ENCODE data around the gene PBX1. TPM values are rescaled to one million over a fixed set of nuclear protein-coding genes. Genes with fewer than 3 reads are reported as not detected.

PBX1 gene
- total and polyA plus RNA-seq, 3 experiments from 2014 or later, result 0.05 to 0.16 (median 0.13) TPM

DNA sequence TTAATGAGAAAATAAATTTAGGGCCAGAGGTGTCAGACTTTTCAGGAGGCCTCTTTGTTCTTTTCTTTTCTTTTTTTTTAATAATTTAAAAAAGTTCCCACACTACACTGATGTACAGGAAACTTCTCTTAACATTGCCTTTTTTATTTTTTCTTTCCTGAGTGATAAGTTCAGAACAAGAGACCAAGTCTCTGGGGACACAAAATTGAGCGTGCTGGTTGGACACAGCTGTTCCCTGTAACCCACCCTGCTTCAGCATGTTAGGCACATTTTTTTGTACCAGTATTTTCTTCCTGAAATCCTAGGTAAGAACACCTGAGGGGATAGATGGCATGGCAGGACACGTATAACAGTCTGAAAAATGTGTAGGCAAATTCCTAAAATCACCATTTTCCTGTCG, 50.1 kb downstream of the PBX1 start:
- Histone ChIP-seq H3K27me3 (ENCODE audit: insufficient read depth, low read length, poor library complexity, severe bottlenecking) (no peaks in the 10 kb centered on the region), H3K9me3 (ENCODE audit: low read length) (no peaks in the 10 kb centered on the region), H3K4me1 (ENCODE audit: insufficient read depth, low read length) (no peaks in the 10 kb centered on the region), H3K36me3 (ENCODE audit: insufficient read depth, low read length) (no peaks in the 10 kb centered on the region), H3K4me3 (ENCODE audit: low read length) (no peak overlapping the region), H3K27ac (ENCODE audit: low read depth, low read length) (no peak overlapping the region)
- no peaks in the 10 kb centered on the region for H3K36me3 Mint-ChIP-seq
- ChIA-PET POLR2A (no interaction called here), CTCF (no interaction called here)
- no peaks in the 10 kb centered on the region for H3K4me1 Mint-ChIP-seq
- H3K9me3 Mint-ChIP-seq, result peaks cover 0 to 5% (median 0%) of the 10 kb centered on the region in 5 donors
- peaks cover 0 to 4% of the 10 kb centered on the region in 2 donors for H3K27me3 Mint-ChIP-seq
- H3K27ac Mint-ChIP-seq, result no peak overlapping the region
- no peak for DNase-seq
- H3K4me3 Mint-ChIP-seq, result no peak overlapping the region

DNA sequence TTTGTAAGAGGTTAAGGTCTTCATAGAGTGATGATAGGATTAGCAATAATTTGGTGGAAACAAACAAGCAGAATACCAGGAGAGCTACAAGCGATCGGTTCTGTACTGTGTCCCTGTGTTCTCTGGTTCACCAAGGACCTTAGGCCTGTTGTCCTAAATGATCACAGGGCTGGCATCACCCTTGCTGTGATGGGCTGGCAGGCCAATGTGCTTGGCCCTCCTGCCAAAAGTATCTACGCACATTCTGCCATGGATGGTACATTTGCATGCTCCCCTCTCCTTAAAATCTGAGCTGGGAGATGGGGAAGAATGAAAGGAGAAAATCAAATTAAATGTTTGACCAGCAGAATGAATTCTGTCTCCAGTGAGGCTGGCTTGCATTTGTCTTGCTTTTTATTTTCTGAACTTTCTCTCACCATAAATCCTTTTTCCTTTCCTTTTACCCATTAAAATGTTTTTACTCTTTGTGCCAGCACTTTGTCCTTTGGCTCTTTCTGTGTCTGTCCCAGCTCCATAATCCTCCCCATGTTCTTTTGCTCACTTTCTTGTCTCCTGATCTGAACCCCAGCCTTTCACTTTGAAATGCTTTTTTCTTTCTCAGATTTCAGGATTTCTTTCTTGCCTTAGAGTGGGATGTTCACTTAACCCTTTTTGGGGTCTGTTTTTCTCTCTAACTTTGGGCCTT, 51.7 kb downstream of the PBX1 start:
- H3K4me1 Mint-ChIP-seq, result no peaks in the 10 kb centered on the region
- no peaks in the 10 kb centered on the region for H3K9me3 ChIP-seq (ENCODE audit: low read length)
- H3K36me3 Mint-ChIP-seq, result no peaks in the 10 kb centered on the region
- peaks cover 0 to 4% of the 10 kb centered on the region in 2 donors for H3K27me3 Mint-ChIP-seq
- no peak overlapping the region for H3K4me3 ChIP-seq (ENCODE audit: low read length)
- no peak overlapping the region for H3K27ac ChIP-seq (ENCODE audit: low read depth, low read length)
- no peaks in the 10 kb centered on the region for H3K4me1 ChIP-seq (ENCODE audit: insufficient read depth, low read length)
- no peaks in the 10 kb centered on the region for H3K36me3 ChIP-seq (ENCODE audit: insufficient read depth, low read length)
- no peak overlapping the region for H3K27ac Mint-ChIP-seq
- no peak overlapping the region for H3K4me3 Mint-ChIP-seq
- no peaks in the 10 kb centered on the region for H3K27me3 ChIP-seq (ENCODE audit: insufficient read depth, low read length, poor library complexity, severe bottlenecking)
- no peak for DNase-seq
- ChIA-PET CTCF (no interaction called here), POLR2A (no interaction called here)
- H3K9me3 Mint-ChIP-seq, result peaks cover 0 to 8% (median 0%) of the 10 kb centered on the region in 5 donors

DNA sequence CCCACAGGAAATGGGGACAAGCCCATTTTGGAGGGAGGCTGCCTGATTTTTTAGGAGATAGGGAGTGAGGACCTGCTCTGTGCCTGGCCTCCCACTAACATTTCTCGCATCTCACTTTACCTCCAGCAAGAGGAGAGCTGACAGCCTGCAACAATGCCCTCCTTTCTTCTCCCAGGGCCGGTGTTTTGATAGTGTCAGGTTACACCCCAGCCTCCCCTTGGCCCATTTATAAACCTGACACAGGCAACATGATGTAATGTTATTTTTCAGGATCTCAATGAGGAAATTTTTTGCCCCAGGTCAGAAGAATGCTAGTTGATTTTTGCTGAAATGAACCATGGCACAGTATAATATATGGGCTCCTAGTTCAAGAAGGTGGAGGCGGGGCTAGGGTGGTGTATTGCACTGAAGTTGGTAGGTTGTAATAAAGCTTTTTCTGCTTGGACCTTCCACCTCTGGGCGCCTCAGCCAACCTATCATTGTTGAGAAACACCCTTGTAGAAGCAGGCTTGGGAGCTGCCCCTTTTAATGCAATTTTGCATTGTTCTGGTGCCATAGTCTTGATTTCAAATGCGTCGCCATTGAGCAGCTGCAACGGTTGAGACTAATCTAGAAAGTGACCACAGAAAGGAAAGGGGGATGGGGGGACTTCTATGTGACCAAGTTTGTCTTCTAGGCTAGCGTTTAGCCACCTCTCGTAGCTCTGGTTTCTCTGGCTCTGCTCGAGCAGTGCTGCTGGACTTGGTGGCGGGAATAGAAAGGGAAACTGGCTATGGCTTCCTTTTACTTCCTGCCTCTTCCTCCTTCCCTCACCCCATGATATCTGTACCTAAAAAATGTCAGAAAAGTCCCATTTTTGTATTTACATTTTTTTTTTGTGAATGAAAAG, 53.0 kb downstream of the PBX1 start:
- POLR2A ChIA-PET, result no interaction called here
- H3K9me3 Mint-ChIP-seq, result peaks cover 0 to 8% (median 0%) of the 10 kb centered on the region in 5 donors
- H3K36me3 Mint-ChIP-seq, result no peaks in the 10 kb centered on the region
- no peak overlapping the region for H3K4me3 Mint-ChIP-seq
- no peaks in the 10 kb centered on the region for H3K27me3 ChIP-seq (ENCODE audit: insufficient read depth, low read length, poor library complexity, severe bottlenecking)
- no peaks in the 10 kb centered on the region for H3K4me1 ChIP-seq (ENCODE audit: insufficient read depth, low read length)
- H3K27ac ChIP-seq (ENCODE audit: low read depth, low read length), result no peak overlapping the region
- H3K36me3 ChIP-seq (ENCODE audit: insufficient read depth, low read length), result no peaks in the 10 kb centered on the region
- CTCF ChIA-PET, result no interaction called here
- no peak for DNase-seq
- no peaks in the 10 kb centered on the region for H3K4me1 Mint-ChIP-seq
- H3K27ac Mint-ChIP-seq, result peak overlapping the region in 1 of 8 donors; percentile 9
- H3K9me3 ChIP-seq (ENCODE audit: low read length), result no peaks in the 10 kb centered on the region
- no peak overlapping the region for H3K4me3 ChIP-seq (ENCODE audit: low read length)
- no peaks in the 10 kb centered on the region for H3K27me3 Mint-ChIP-seq

DNA sequence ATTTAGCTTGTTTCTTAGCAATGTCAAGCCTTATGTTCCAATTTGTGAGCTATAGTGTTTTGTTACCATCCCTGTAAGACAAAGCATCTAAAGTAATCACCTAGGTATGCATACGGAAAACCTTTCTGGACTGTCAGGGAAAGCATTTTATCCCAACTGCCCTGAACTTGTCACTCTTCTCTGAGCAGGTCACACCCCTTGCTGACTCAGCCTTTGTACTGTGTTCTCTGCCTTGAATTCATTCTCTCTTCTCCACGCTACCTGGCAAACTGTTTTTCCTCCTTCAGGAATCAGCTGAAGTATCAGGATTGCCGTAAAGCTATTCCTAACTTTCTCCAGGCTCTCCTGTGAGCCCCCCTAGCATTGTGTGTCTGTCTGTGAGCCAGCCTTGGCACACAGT, 54.2 kb downstream of the PBX1 start:
- Histone ChIP-seq H3K27me3 (ENCODE audit: insufficient read depth, low read length, poor library complexity, severe bottlenecking) (no peaks in the 10 kb centered on the region), H3K4me3 (ENCODE audit: low read length) (no peak overlapping the region), H3K4me1 (ENCODE audit: insufficient read depth, low read length) (no peaks in the 10 kb centered on the region), H3K36me3 (ENCODE audit: insufficient read depth, low read length) (no peaks in the 10 kb centered on the region), H3K27ac (ENCODE audit: low read depth, low read length) (no peak overlapping the region), H3K9me3 (ENCODE audit: low read length) (no peaks in the 10 kb centered on the region)
- H3K4me3 Mint-ChIP-seq, result no peak overlapping the region
- peaks cover 0 to 8% (median 0%) of the 10 kb centered on the region in 5 donors for H3K9me3 Mint-ChIP-seq
- no peak for DNase-seq
- H3K27me3 Mint-ChIP-seq, result no peaks in the 10 kb centered on the region
- H3K4me1 Mint-ChIP-seq, result no peaks in the 10 kb centered on the region
- H3K36me3 Mint-ChIP-seq, result no peaks in the 10 kb centered on the region
- H3K27ac Mint-ChIP-seq, result no peak overlapping the region
- ChIA-PET CTCF (no interaction called here), POLR2A (no interaction called here)

DNA sequence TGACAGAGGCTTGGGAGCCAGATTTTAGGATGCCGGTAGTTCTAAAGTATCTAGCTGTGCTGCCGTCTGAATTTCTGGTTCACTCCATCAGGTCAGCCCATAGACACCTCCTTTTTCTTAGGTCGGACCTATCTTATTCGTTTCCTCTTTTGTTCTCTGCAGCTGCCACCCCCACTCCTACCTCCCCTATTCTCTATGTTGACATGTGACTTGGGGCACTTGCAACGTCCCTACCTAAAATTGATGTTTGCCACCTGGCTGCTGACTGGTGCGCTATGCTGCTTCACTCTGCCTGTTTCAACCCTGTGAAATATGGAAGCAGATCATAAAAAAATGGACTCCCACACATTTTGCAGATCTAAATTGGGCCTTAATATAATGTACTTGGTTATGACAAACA, 55.3 kb downstream of the PBX1 start:
- Mint-ChIP-seq H3K27me3 (no peaks in the 10 kb centered on the region), H3K27ac (no peak overlapping the region), H3K9me3 (peaks cover 0 to 8% (median 0%) of the 10 kb centered on the region in 5 donors), H3K4me1 (no peaks in the 10 kb centered on the region), H3K36me3 (no peaks in the 10 kb centered on the region), H3K4me3 (no peak overlapping the region)
- CTCF ChIA-PET, result no interaction called here
- no peaks in the 10 kb centered on the region for H3K27me3 ChIP-seq (ENCODE audit: insufficient read depth, low read length, poor library complexity, severe bottlenecking)
- H3K4me3 ChIP-seq (ENCODE audit: low read length), result no peak overlapping the region
- H3K9me3 ChIP-seq (ENCODE audit: low read length), result no peaks in the 10 kb centered on the region
- POLR2A ChIA-PET, result no interaction called here
- H3K36me3 ChIP-seq (ENCODE audit: insufficient read depth, low read length), result no peaks in the 10 kb centered on the region
- no peak overlapping the region for H3K27ac ChIP-seq (ENCODE audit: low read depth, low read length)
- no peaks in the 10 kb centered on the region for H3K4me1 ChIP-seq (ENCODE audit: insufficient read depth, low read length)
- no peak for DNase-seq

DNA sequence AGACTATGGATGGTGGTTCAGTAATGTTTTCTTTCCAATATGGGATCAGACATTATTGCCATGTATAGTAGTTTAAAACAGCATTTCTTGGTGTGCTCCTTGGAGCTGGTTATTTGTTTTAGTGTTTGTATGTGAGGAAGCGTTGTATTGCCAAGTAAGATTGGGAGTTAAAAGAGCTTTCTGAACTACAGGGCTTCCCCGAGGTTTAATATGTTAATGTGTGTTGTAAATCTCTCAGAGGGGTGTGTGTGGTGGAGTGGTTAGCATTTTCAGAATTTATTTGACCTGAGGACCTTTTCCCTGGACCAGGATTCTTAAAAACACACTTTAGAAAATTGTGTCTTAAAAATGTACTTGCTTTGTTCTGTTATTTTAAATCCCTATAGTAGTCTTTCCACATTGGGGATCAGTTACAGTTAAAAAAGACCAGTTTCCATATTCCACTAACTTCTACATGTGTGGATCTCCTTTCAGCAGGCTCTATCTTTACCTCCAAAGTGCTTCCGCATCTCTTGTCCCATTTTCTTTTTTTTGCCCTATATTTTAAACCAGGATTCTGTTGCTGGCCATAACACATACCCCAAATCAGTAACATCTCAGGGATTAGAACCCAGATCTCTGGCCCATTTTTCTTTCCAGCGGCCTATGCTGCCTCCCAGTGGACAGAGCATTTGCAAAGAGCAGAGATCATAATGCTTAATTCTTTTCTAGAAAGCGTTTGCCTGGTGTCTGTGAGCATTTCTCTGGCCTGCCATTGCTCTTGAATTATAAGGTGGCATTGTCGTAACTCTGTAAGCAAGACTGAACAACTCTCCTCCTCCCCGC, 58.6 kb downstream of the PBX1 start:
- Histone ChIP-seq H3K27ac (ENCODE audit: low read depth, low read length) (no peak overlapping the region), H3K4me3 (ENCODE audit: low read length) (no peak overlapping the region), H3K4me1 (ENCODE audit: insufficient read depth, low read length) (no peaks in the 10 kb centered on the region), H3K9me3 (ENCODE audit: low read length) (no peaks in the 10 kb centered on the region), H3K27me3 (ENCODE audit: insufficient read depth, low read length, poor library complexity, severe bottlenecking) (no peaks in the 10 kb centered on the region), H3K36me3 (ENCODE audit: insufficient read depth, low read length) (no peaks in the 10 kb centered on the region)
- Mint-ChIP-seq H3K27ac (no peak overlapping the region), H3K4me3 (no peak overlapping the region), H3K27me3 (no peaks in the 10 kb centered on the region), H3K9me3 (peaks cover 0 to 10% (median 0%) of the 10 kb centered on the region in 5 donors), H3K4me1 (no peaks in the 10 kb centered on the region), H3K36me3 (no peaks in the 10 kb centered on the region)
- DNase-seq, result no peak
- POLR2A ChIA-PET, result no interaction called here
- CTCF ChIA-PET, result interaction anchor here (0.6 kb wide), 1 partner anchor 17 kb away, joined by 3 read pairs; no protein-coding TSS in a partner anchor

DNA sequence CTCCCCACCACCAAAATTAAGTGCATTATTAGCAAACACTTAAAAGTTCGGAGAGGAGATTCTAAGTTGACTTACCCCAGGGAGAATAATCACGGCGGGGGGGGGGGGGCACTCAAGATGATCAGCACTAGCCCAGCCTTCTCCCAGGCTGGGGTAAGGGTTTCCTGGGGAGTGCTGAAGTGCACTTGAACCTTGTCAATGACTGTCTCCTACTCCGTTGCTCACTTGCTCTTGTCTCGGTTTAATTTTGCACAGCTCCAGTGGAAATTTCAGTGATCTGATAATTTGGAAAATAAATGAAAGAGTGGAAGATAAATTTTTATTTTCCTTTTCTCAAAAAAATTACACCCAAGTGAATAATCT, 59.2 kb downstream of the PBX1 start:
- no peaks in the 10 kb centered on the region for H3K36me3 Mint-ChIP-seq
- ChIA-PET CTCF (no interaction called here), POLR2A (no interaction called here)
- H3K27me3 Mint-ChIP-seq, result no peaks in the 10 kb centered on the region
- no peak overlapping the region for H3K4me3 Mint-ChIP-seq
- DNase-seq, result no peak
- Histone ChIP-seq H3K9me3 (ENCODE audit: low read length) (no peaks in the 10 kb centered on the region), H3K36me3 (ENCODE audit: insufficient read depth, low read length) (no peaks in the 10 kb centered on the region), H3K27ac (ENCODE audit: low read depth, low read length) (no peak overlapping the region), H3K4me1 (ENCODE audit: insufficient read depth, low read length) (no peaks in the 10 kb centered on the region), H3K4me3 (ENCODE audit: low read length) (no peak overlapping the region), H3K27me3 (ENCODE audit: insufficient read depth, low read length, poor library complexity, severe bottlenecking) (no peaks in the 10 kb centered on the region)
- H3K9me3 Mint-ChIP-seq, result peaks cover 0 to 10% (median 0%) of the 10 kb centered on the region in 5 donors
- no peak overlapping the region for H3K27ac Mint-ChIP-seq
- H3K4me1 Mint-ChIP-seq, result no peaks in the 10 kb centered on the region

Measured in CD8-positive, alpha-beta memory T cell (primary cell).